ENCODE measurements around the gene CPLX4.

Gene CPLX4

DNA sequence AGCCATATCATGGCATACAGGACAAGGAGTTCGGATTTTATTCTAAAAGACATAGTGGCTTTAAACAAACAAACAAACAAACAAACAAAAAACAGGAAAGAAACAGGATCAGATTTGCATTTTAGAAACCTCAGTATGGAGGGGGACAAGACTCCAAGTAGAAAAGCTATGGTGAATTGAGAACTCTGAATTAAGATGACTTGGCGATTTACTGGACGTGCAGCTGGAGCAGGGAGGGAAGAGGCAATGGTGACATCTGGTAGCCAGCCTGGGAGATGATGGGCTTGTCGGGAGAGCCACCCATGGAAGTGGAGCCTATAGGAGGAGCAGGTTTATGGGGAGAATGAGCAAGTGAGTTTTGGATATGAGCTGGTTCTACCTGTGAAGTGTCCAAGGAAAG is 13.2 kb downstream of the CPLX4 start:
- peak; percentile 32 for DNase-seq

- peak; percentile 30 for DNase-seq
Measured at GRCh38 chr18:59303656-59304195, 14.7 kb downstream of the CPLX4 start.

DNA sequence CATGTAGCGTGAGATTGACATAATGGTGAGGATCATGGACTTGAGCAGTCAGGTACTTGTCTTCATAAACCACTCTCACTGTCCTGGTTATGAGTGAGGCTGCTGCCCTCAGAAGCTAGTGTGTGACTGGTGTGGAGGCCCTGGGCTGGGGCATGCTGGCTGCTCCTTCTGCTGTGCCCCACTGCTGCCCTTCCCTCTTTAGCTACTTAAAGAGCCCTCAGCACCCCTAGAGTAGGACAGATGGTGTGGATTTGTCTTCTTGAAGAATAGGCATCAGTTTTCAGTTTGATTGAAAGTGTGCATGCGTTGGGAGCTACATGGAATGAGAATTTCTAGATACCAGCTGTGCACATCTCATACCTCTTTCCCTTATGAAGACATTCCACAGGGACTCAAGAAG is 15.4 kb downstream of the CPLX4 start:
- DNase-seq: peak; percentile 75

- no peak for DNase-seq
Measured at GRCh38 chr18:59301929-59302328, 16.5 kb downstream of the CPLX4 start.

GRCh38 chr18:59300676-59301285 is 17.7 kb downstream of the CPLX4 start:
- no peak for DNase-seq

- DNase-seq: peak; percentile 83
Measured at GRCh38 chr18:59298871-59299270, 19.6 kb downstream of the CPLX4 start.

DNA sequence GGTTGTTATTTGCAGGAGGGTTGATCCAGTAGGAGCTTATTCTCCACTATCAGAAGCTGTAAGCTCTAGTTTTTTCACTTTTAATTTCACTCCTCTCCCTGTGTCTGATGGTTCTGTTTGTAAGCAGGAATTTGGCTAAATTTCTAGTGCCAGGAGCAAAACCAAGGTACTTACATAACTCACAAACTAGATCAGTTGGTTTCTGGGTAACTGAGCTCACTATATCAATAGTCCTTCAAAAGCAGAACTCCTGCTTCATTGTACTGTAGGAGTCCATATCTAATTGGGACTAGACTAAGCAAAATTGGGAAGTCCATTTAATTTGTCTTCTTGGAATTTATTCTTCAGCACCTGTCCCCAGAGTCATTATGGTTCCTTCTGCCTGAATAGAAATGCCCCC is 25.1 kb downstream of the CPLX4 start:
- DNase-seq: no peak

- no peak for DNase-seq
Measured at GRCh38 chr18:59286341-59286740, 32.1 kb downstream of the CPLX4 start.

DNA sequence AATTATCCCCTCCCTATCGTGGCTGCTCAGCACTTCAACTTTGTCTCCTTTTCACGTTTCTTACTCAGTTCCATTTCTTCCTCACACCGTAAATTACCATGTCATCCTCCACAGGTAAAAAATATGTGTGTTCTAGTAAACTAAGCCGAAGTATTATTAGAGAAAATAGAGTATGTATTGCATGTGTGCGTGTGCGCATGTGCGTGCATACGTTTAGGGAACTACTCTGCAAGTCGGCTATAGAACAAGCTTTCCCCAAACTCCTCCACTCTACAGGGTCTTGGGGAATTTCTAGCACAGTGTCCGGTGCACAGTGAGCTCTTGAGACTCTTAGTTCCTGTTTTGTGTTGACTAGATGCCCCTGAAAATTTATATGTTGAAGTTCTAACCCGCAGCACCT is 36.1 kb downstream of the CPLX4 start:
- no peak for DNase-seq

DNA sequence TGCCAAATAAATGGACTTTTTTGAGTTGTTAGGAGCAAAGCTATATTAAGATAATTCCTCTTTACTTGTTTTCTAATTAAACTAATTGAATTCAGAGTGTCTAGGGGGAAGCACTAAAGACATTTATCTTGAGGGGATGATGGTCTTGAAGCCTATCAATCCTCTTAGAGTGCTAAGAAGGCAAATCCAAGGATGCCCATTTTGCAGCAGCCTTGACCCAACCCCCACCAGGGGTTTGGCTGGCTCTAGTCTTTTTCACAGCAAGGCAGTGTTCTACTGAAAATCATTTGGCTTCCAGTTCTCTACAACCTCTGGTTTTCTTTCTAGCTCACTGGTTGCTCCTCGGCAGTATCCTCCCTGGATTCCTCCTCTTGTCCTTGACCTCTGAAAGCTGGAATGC is 38.7 kb downstream of the CPLX4 start:
- DNase-seq: peak; percentile 94

GRCh38 chr18:59279193-59279592 is 39.3 kb downstream of the CPLX4 start:
- peak; percentile 33 for DNase-seq

DNA sequence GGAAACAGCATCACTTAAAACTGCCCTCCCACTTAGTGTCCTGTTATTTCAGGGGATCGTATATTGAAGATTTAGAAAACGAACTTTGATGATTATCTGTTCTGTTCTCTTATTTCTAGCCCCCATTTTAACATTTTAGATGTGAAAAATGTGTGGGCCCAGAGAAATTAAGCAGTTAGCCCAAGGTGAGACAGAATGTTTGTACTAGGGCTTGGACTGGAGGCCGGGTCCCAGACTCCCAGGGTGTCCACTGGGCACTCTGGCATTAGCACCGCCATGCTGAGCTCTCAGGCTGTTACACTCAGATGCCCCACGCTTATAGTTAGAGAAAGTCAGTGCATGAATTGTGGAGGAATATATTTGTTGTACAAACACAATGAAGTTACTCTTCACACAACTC is 39.7 kb downstream of the CPLX4 start:
- no peak for DNase-seq

- DNase-seq: no peak
Measured at GRCh38 chr18:59276047-59276446, 42.4 kb downstream of the CPLX4 start.

DNA sequence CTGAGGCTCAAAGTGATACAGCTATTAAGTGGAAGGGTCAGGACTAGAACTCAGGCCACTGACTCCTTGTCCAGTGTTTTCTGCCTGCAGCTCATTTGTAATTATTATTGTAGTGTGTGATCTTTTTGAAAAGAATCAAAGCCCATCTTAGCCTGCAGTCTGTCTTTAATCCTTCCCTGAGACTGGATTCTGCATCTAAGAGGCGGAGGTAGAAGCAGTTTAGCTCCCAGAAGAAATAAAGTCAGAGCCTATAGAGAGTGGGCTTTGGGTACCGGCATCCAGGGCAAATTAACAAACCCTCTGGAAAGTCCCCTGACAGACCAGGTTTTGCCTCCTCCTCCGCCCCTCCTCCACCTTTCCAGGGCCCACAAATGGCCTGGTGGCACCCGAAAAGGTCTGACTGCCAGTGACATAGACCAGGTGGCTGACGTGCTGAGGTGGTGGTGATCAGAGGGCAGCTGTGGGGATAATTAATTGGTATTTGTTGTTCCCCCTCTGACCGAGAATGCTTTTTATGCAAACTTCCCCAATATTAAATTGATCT is 43.0 kb downstream of the CPLX4 start:
- DNase-seq: peak; percentile 52

DNA sequence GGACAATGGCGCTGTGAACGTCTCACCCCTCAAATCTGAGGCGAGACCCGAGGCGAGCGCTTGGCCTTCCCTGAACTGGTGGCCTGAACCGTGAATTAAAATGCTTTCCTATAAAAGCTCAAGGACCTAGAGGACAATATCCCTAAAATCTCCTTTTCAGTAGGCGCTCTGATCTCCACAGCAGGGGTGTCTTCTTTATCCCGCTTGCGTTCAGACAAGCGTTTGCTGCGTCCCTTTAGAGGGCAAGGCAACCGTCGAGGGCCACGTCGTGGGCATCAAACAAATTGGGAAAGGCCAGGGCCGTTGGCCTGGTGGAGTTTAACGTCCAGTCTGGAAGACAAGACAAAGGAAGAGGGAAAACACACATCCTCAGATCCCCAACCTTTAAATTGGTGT is 43.9 kb downstream of the CPLX4 start:
- DNase-seq: no peak

DNA sequence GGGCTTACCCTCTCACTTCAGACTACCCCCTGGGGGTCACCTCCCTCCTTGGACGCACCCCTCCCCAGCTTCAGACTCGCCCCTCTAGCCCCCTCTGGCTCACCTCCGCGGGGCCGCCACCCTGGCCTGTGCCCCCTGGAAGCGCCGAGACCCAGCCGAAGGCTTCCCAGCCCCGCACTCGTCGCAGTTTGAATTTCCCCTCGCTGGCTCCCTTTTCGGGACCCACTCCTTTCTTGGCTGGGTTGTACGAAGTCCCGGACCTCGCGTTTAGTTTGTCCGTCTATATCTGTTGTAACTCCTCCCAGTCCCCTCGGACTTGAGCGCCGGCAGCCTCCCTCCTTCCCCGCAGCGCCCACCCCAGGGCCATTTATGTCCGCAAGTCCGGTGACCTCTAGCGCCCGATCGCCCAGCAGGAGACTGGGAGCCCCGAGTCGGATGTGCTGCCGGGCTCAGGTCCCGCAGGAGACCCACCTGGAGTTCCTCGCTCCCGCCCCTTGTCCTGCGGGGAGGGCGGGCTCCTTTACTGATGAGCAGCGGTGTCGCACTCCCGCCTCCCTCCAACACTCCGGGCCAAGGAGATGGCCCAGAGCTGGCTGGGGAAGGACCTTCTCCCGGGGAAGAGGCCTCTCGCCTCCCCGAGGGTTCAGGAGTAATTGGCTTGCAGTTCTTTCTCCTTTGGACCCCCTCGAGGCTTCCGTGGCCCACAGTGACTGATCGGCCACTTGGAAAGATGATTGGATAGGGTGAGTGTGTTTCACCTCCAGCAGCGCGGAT is 44.5 kb downstream of the CPLX4 start:
- DNase-seq: no peak

DNA sequence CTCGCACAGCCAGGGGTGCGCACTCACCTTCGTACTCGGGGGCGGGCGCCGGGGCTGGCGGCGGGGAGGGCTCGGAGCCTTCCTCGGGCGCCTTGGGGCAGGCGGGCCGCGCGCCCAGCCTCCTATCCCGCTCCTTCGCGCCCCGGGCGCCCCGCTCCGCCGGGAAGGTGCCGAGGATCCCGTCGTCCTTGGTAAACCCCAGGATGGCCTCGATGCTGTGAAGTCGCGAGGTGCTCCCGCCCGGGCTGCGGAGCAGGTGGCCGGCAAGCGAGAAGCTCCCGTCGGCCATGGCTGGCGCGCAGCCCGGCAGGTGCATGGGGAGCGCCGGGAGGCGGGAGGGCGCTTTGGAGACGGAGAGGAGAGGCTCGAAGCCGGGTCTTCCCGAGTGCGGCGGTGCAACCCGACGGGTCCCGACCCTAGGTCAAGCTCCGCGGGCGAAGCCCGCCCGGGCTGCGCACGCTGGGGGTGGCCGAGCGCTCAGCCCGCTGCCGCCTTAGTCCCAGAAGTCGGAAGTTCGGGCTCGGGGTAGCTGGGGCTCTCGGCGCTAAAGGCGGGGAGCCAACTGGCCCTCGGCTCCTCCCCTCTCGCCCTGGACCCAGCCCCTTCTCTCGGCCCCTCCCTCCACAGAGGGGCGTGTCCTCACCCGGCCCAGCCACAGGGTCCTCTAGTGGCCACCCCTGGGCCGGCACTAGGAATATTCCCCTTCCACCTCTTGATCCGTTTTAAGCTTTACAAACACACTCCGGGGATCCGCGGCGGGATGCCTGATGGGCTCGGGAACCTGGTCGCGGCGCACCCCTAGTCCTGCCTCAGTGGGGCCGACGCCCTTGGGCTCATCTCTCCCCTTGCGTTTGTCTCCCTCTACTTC is 45.3 kb downstream of the CPLX4 start, which contains the start of gene RAX:
RAX (minus strand) TSS at position 564 of the 868 bp plus-strand sequence; CDS start at position 316, 248 bp downstream.
- DNase-seq: peak; percentile 87

- no peak for DNase-seq
Measured at GRCh38 chr18:59272221-59272888, 46.1 kb downstream of the CPLX4 start.

- no peak for DNase-seq
Measured at GRCh38 chr18:59271606-59272220, 46.7 kb downstream of the CPLX4 start.

DNA sequence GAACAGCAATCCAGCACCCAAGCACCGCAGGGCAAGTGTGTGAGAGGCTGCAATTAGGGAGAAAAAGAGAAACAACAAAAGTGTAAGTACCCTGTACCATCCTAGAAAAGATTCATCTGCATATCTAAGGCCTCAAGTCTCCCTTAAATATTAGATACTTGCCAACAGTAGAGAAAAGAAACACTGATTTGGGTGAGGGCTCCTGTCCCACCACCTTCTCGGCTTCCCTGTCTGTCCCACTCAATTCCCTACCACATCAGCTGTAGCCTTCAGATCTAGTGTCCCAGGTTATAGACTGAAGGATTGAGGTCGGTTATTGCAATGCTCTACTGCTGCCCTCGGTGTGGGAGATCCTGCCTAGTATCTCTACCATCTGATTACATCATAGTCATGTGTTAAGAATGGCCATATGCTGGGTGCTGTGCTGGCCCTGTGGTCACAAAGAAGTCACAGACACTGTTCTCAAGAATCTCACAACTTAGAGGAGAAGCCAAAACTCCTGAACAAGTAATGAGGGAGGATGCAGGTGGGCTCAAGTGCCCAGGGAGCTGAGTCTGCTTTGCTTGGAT is 47.7 kb downstream of the CPLX4 start:
- peak; percentile 23 for DNase-seq

DNA sequence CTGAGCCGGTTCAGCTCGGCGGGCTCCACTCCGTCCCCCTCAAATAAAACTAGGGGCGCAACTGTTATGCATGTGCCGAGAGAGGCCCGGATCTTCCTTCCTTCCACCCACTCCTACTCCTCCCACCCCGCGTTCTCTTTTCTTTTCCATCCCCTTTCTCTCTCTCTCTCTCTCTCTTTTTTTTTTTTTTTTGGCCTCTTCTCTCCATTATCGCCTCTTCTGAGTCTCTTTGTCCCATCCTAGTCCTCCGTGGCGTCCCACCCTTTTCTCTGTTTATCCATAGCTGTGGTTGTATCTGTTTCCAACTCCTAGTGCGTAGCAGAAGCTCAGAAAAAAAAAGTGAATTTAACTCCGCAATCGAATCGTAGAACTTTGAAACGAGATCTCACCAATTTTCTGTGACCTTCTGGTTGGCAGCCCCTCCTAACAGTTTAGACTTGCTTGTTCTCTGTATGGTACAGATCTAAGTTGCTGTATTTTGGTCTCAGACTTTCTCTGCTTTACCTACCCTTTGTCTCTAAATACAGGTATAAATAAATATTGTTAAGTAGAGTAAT is 48.8 kb downstream of the CPLX4 start:
- no peak for DNase-seq

Measured in NCI-H82 (cell line).